Neutrophil (primary cell): Measurements from ENCODE around the gene ADAMTS16.

Experiments
- H3K27ac ChIP-seq: fragments of 200-600 bp; sonication (generic); 2 replicates; pipeline ENCODE4 v1.5.1; 2016; ENCODE audit warnings: mild to moderate bottlenecking, moderate library complexity
- H3K27me3 ChIP-seq: fragments of 200-600 bp; sonication (generic); 2 replicates; pipeline ENCODE4 v1.6.0; 2016; ENCODE audit warnings: mild to moderate bottlenecking
- H3K36me3 ChIP-seq: fragments of 200-600 bp; sonication (generic); 2 replicates; pipeline ENCODE4 v1.5.1; 2017
- H3K4me1 ChIP-seq, 2 experiments: fragments of 200-600 bp in 1 of 2; sonication (generic) in 1 of 2; 1 replicate in 1 of 2; 2 replicates in 1 of 2; pipeline versions ENCODE4 v1.5.1 to v1.6.1; 2013 to 2016; ENCODE audit warnings: low read depth in 1 of 2, low read length in 1 of 2, mild to moderate bottlenecking in 1 of 2, moderate library complexity in 1 of 2; ENCODE audit not compliant: control insufficient read depth in 1 of 2, insufficient read depth in 1 of 2
- H3K4me3 ChIP-seq, 2 experiments: fragments of 200-600 bp in 1 of 2; sonication (generic) in 1 of 2; 1 replicate in 1 of 2; 2 replicates in 1 of 2; pipeline ENCODE4 v1.5.1; 2013 to 2016; ENCODE audit warnings: low read depth in 1 of 2, low read length in 1 of 2, mild to moderate bottlenecking in 1 of 2, moderate library complexity in 1 of 2
- H3K9me3 ChIP-seq: fragments of 200-600 bp; sonication (generic); 2 replicates; pipeline ENCODE4 v1.5.1; 2016
- TF ChIP-seq, protein P1 (sequence below): fragments of 200-600 bp; sonication (generic); IDR thresholded peaks from 2 replicates; pipeline ENCODE4 v1.5.1; 2016; ENCODE audit warnings: antibody characterized with exemption

Gene ADAMTS16

DNA sequence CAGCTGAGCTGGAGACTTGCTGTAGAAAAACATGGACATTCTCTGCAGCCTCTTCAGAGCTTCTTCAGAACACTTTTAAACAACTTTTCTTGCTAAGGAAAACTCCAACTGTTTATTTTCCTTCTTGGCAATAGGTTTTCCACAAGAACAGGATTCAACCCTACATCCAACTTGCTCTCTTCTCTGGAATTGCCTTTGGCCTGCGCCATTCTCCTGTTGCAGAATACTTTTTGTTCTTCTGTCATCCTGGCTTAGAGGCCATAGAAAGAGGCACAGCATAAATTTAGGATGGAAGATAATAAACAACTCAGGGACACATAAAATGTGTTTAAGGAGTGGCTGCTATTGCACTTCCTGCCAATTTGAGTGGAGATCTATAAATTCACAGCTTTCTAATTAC is 227.6 kb downstream of the ADAMTS16 start:
- Histone ChIP-seq H3K9me3 (no peaks in the 10 kb centered on the region), H3K4me1 (no peaks in the 10 kb centered on the region), H3K36me3 (no peaks in the 10 kb centered on the region), H3K27ac (no peak overlapping the region), H3K4me3 (no peak overlapping the region), H3K27me3 (no peaks in the 10 kb centered on the region)
- TF ChIP-seq, protein P1, sequence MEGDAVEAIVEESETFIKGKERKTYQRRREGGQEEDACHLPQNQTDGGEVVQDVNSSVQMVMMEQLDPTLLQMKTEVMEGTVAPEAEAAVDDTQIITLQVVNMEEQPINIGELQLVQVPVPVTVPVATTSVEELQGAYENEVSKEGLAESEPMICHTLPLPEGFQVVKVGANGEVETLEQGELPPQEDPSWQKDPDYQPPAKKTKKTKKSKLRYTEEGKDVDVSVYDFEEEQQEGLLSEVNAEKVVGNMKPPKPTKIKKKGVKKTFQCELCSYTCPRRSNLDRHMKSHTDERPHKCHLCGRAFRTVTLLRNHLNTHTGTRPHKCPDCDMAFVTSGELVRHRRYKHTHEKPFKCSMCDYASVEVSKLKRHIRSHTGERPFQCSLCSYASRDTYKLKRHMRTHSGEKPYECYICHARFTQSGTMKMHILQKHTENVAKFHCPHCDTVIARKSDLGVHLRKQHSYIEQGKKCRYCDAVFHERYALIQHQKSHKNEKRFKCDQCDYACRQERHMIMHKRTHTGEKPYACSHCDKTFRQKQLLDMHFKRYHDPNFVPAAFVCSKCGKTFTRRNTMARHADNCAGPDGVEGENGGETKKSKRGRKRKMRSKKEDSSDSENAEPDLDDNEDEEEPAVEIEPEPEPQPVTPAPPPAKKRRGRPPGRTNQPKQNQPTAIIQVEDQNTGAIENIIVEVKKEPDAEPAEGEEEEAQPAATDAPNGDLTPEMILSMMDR: no peak

GRCh38 chr5:5369051-5369605 is 229.0 kb downstream of the ADAMTS16 start:
- Histone ChIP-seq H3K4me3 (no peak overlapping the region), H3K9me3 (no peaks in the 10 kb centered on the region), H3K27ac (no peak overlapping the region), H3K27me3 (no peaks in the 10 kb centered on the region), H3K4me1 (no peaks in the 10 kb centered on the region), H3K36me3 (no peaks in the 10 kb centered on the region)
- TF ChIP-seq, protein P1: no peak
